PC-3 (cell line): ENCODE results near the gene RSU1.

Experiments
- CTCF ChIP-seq: fragments of 300-600 bp; sonication (generic); conservative IDR thresholded peaks from 2 replicates; pipeline ENCODE4 v1.5.1; 2017; ENCODE audit warnings: antibody characterized with exemption, low read depth, mild to moderate bottlenecking, low read length
- EZH2 ChIP-seq: fragments of 300-600 bp; sonication (generic); IDR thresholded peaks from one replicate; pipeline ENCODE4 v1.6.1; 2017; ENCODE audit warnings: antibody characterized with exemption, mild to moderate bottlenecking, low read length; ENCODE audit not compliant: unreplicated experiment

GRCh38 chr10:16674147-16674703 lies 143.0 kb downstream of the RSU1 start:
- TF ChIP-seq CTCF (no peak), EZH2 (no peak)
